PFSK-1 (cell line): ENCODE data around the gene TUBB8.

Experiments used
- FOXP2 ChIP-seq: optimal IDR thresholded peaks from 2 replicates; pipeline ENCODE3; 2011; ENCODE audit warnings: borderline replicate concordance, control low read depth, inconsistent platforms; ENCODE audit not compliant: insufficient read depth; ENCODE audit errors: extremely low read length, extremely low read depth
- POLR2AphosphoS5 ChIP-seq: IDR thresholded peaks from 2 replicates; pipeline ENCODE4 v1.6.1; 2012; ENCODE audit warnings: low read depth, mild to moderate bottlenecking, control low read depth, low read length, moderate library complexity
- REST ChIP-seq, 2 experiments: IDR thresholded peaks; 2 replicates each; pipeline versions ENCODE4 v1.6.1 to v1.8.0; 2011 to 2012; ENCODE audit warnings: low read depth in 2 of 2, low read length in 2 of 2, control low read depth in 1 of 2, inconsistent platforms in 1 of 2, mild to moderate bottlenecking in 1 of 2, moderate library complexity in 1 of 2; ENCODE audit not compliant: insufficient read depth in 1 of 2
- TAF1 ChIP-seq: IDR thresholded peaks from 2 replicates; pipeline ENCODE4 v1.6.1; 2012; ENCODE audit warnings: low read length, control low read depth, borderline replicate concordance; ENCODE audit not compliant: insufficient read depth

GRCh38 chr10:86031-86430 lies 36.9 kb upstream of the TUBB8 start:
- no peak for TF ChIP-seq REST (IDR thresholded peaks at IDR 0.05; ENCODE audit: insufficient read depth in 1 of 2, low read depth in 2 of 2, low read length in 2 of 2)
- no peak for TF ChIP-seq POLR2AphosphoS5
- TF ChIP-seq TAF1: no peak
- no peak for TF ChIP-seq FOXP2
